ENCODE data around the gene LAGE3.

Gene LAGE3

DNA sequence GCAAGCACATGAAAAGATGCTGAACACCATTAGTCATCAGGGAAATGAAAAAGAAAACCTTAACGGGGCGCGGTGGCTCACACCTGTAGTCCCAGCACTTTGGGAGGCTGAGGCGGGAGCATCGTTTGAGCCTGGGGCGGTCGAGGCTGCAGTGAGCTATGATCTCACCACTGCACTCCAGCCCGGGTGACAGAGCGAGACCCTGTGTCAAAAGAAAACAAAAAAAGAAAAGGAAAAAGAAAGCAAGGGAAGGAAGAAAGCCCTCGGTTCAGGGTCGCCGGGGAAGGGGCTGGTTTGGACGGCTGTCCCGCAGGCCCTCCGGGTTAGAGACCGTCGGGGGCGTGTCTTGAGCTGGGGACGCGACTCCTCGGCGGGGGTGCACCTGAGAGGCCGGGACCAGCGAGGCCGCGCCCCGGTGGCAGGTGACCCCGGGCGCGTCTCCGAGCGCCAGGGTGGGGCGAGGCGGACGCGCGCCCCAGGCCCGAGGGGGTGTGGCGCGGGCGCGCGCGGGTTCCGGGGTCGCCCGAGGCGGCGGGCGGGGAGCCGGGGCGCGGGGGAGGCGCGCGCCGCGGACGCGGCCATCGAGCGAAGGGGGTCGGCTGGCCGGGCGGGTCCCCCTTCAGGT, 21.5 kb downstream of the LAGE3 start:
- DNase-seq (ENCODE audit: low spot score): peak; percentile 46

DNA sequence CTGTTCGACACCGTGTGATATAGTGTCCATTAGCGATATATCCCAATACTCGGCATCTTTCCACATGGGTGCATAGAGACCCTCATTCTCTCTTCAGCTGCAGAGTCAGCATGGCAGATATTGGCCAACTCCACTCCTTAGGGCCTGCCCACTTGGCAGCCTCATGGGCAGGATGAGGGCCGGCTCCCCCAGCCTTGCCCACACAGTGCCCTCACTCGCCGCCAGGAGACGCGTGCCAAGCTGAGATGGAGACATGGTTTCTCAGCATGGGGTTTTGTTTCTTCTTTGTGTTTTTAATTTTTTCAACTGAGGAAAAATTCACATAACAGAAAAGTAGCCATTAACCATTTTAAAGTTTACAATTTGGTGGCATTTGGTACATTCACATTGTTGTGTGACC, 26.3 kb downstream of the LAGE3 start:
- no peak for DNase-seq (ENCODE audit: low spot score)

DNA sequence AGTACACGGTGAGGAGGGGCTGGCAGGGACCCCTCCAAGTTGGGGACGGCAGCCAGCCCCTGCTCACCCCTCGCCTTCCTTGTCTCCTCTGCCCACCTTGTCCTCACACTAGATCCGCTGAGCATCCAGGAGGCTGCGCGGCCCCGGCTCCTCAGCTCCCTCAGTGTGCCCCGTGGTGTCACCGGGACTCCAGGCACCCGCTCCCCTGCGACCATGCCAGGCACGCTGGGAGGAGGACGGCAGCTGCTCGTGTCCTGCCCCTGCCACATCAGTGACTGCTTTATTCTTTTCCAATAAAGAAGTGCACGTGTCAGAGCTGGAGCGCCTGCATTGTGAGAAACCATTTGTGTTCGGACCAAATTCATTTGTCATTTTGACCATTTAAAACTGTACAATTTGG, 28.8 kb downstream of the LAGE3 start:
- no peak for DNase-seq (ENCODE audit: low spot score)

- DNase-seq (ENCODE audit: low spot score): no peak
Observed at GRCh38 chrX:154449618-154450017, 29.5 kb downstream of the LAGE3 start.

GRCh38 chrX:154448484-154448883, 30.6 kb downstream of the LAGE3 start:
- DNase-seq (ENCODE audit: low spot score): no peak

GRCh38 chrX:154446430-154446829, 32.7 kb downstream of the LAGE3 start:
- no peak for DNase-seq (ENCODE audit: low spot score)

DNA sequence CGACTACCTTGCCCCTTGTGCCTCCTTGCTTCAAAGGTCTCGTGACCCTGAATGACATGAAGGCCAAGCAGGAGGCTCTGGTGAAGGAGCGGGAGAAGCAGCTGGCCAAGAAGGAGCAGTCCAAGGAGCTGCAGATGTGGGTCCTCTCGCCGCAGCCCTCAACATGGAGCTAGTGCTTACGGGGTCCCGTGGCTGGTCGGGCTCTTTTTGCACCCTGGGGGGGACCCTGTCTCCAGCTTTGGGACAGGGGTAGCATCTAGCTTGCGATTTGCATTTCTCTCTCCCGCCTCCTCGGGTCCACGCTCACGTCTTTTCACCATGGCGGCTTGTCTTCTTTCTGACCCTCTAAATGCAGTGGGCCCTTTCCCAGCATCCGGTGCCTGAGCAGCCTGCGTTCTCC, 33.3 kb downstream of the LAGE3 start:
- DNase-seq (ENCODE audit: low spot score): no peak

GRCh38 chrX:154444755-154445246, 34.3 kb downstream of the LAGE3 start:
- no peak for DNase-seq (ENCODE audit: low spot score)

DNA sequence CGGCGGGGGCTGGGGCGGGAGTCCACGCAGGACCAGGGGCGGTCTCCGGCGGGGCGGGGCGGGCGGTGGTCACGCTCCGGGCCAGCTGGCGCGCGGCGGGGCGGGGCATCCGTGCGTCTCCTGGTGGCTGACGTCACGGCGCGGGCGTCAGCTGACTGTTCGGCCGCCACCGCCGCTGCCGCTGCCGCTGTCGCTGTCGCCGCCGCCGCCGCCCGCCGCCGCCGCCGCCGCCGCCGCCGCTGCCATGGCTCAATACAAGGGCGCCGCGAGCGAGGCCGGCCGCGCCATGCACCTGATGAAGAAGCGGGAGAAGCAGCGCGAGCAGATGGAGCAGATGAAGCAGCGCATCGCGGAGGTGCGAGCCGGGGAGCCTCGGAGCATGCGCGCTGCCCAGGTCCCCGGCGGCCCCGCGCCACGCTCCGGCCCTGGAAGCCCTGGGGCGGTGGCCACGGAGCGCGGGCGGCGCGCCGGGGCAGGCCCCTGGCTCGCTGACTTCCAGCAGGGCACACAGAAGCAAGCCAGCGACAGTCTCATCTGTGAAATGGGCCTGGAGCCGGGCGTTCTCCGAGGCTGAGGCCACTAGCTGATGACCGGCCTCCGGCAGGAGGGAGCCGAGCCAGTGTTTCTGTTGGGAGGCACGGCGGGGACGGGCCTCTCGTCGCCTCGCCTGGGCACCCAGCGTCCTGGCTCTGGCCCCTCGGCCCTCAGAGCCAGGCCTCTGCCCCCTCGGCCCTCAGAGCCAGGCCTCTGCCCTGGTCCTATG, 34.9 kb downstream of the LAGE3 start, which contains the start of gene FAM50A:
FAM50A (plus strand) TSS at position 150 of the 763 bp plus-strand sequence; CDS start at position 245, 95 bp downstream.
- DNase-seq (ENCODE audit: low spot score): peak; percentile 85

DNA sequence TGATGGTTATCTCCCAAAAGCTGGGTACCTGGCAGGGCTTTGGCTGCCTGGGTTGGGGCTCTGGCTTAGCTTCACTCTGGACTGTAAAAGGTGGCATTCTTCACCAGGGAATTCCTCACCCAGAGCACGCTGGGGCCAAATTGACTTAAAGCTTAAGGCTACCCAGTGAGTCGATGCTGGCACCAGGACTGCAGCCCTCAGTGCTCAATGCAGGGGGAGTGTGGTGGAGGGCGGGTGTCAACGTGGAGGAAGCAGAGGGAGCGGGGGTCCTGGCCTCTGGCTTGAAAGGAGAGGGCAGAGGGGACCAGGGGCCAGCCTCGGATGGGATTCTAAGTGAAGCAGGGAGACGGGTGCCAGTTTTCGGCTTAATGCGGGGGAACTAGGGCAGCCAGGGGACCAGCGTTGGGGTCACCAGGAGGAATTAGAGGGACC, 35.6 kb downstream of the LAGE3 start:
- DNase-seq (ENCODE audit: low spot score): no peak

DNA sequence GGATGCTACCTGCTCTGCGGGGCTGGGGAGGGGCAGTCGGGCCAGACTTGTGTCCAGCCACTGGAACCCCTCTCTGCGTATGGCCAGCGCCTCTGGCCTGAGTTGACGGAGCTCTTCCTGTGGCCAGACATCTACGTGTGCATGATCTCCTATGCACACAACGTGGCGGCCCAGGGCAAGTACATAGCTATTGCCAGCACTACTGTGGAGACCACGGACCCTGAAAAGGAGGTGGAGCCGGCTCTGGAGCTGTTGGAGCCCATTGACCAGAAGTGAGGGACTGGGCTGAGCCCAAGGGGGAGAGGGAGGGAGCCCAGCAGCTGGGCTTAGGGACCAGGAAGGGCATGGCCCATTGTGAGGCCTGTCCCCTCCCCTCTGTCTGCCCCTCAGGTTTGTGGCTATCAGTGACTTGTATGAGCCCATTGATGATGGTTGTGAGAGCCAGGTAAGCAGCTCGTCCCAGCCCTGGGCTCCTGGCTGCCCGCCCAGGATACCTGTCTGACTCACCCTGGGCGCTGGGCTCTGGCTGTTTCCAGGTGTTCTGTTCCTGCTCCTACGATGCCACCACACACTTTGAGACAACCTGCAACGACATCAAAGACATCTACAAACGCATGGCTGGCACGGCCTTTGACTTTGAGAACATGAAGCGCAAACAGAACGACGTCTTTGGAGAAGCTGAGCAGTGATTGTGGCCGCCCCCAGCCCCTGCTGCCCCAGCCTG, 36.9 kb downstream of the LAGE3 start:
- DNase-seq (ENCODE audit: low spot score): no peak

- DNase-seq (ENCODE audit: low spot score): no peak
Observed at GRCh38 chrX:154441564-154441963, 37.5 kb downstream of the LAGE3 start.

DNA sequence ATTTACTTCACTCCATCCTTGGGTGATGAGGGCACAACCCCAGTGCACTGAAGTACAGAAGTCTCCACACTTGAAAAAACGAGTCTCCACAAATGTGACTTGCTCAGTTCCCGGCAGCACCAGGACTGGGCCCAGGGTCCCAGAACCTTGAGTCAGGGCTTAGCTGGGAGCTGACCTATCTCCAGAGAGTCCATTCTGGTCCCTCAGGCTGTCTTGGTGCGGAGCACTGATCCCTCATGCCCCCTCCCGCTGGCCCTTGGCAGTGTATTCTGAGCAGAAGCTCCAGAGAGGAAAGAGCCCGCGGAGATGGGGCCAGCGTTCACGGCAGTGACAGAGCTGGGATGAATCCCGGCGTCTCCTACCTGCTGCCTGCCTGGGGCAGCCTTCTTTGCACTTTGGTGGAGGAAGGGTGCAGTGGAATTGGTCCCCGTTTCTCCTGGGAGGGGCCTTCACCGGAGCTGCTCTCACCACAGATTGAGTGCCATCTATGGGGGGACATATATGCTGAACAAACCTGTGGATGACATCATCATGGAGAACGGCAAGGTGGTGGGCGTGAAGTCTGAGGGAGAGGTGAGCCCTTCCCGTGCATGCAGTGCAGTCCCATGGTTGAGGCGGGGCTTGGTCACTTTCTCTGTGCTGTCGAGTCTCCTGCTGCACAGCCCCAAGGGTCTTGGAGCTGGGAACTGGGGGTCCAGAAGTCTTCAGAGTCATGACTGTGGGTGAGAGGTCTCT, 38.3 kb downstream of the LAGE3 start:
- DNase-seq (ENCODE audit: low spot score): no peak

DNA sequence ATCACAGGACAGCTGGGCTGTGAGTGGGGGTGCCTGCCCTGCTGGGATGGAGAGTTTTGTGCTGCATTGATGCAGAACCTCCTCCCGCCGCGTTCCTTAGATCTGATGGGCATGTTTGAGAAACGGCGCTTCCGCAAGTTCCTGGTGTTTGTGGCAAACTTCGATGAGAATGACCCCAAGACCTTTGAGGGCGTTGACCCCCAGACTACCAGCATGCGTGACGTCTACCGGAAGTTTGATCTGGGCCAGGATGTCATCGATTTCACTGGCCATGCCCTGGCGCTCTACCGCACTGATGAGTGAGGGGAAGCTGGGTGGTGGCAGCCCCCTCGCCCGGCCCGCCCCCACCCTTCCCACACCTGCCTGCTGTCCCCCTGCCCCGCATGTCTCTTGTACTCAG, 39.2 kb downstream of the LAGE3 start:
- no peak for DNase-seq (ENCODE audit: low spot score)

GRCh38 chrX:154437971-154438893, 40.8 kb downstream of the LAGE3 start:
- DNase-seq (ENCODE audit: low spot score): no peak

DNA sequence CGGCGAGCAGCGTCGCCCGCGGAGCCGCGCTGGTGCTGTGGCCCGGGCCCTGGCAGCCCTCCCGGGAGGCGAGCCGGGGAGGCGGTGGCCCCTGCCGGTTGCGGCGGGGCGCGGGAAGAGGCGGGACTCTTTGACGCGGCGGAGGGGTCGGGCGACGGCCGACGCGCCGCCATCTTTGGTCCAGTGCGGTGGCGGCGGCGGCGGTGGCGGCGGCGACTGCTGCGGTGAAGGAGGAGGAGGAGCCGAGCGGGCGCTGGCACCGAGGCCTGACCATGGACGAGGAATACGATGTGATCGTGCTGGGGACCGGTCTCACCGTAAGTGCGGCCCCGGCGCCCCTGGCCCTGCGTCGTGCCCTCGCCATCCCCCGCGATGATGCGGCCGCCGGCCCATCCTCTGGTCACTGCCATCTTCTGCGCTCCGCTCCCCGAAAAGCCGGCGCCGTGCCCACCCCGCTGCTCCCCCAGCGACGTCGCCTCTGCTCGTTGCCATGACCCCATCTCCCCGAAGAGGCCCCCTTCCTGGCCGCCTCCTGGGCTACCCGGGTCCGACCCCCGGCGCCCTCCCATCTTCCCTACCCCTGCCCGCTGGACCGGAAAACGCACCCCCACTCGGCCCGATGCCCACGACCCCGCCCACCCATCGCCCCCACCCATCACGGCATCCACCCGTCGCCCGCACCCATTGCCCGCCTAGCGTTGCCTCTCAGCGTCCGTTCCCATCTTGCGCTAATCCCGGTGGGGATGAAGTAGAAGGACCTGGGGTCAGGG, 41.9 kb downstream of the LAGE3 start, which contains the start of gene GDI1:
GDI1 (plus strand) TSS at position 172 of the 770 bp plus-strand sequence; CDS start at position 273, 101 bp downstream.
- DNase-seq (ENCODE audit: low spot score): peak; percentile 38

DNA sequence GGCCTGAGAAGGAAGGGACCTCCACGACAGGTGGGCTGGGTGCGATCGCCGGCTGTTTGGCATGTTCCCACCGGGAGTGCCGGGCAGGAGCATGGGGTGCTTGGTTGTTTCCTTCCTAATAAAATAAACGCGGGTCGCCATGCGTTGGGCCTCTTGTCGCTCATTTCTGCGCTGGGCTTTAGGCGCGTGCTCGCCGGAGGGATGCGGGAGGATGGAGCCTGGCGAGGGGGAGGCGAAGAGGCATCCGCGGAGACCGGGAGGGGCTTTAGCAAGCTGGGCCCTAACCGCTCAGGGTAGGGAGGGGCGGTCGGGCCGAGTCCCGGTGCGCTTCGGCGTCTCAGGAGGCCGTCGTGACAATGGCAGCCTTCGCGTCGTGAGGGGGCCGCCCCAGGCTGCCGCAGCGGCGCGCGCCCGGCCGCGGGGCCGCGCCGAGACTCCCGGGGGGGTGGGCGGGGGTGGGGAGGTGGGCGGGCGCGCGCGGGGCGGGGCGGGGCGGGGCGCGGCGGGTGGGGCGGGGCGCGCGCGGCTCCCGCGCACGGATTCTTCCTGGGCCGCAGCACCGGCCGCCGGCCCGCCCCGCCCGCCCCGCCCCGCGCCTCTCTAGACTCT, 42.6 kb downstream of the LAGE3 start:
- peak; percentile 65 for DNase-seq (ENCODE audit: low spot score)

DNA sequence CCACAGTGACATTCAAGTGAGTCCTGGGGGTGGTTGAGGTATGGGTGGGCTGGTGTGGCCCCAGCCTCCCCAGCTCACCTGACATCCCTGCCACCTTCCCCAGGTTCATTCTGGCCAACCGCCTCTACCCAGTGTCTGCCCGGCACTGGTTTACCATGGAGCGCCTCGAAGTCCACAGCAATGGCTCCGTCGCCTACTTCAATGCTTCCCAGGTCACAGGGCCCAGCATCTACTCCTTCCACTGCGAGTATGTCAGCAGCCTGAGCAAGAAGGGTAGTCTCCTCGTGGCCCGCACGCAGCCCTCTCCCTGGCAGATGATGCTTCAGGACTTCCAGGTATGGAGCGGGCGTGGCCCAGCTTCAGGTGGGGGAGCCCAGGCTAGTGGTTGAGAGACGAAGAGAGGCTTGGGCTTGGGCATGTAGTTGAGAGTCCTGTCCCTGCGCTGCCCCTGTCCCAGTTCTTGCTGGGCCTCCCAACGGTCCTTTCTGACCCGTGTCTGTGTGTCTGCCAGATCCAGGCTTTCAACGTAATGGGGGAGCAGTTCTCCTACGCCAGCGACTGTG, 43.8 kb downstream of the LAGE3 start:
- no peak for DNase-seq (ENCODE audit: low spot score)
